Ovary (tissue), 9 donors: ENCODE results near the gene KCNH5. TPM values are rescaled to one million over a fixed set of nuclear protein-coding genes. Genes with fewer than 3 reads are reported as not detected.
"Not testable (repeated sequence)": the region's sequence is repeated elsewhere in the genome, so short reads cannot be mapped to it uniquely, and the experiment has no call there.

Experiments
- DNase-seq, 5 donors: peaks; one replicate each; pipeline ENCODE4 v3.0.0-alpha.2; 2019 to 2020
- H3K27ac ChIP-seq, 2 donors: fragments of 200-600 bp; one replicate each; pipeline versions ENCODE4 v1.5.1 to v1.8.0; 2019 to 2022
- H3K27me3 ChIP-seq: fragments of 200-600 bp; one replicate; pipeline ENCODE4 v1.8.0; 2022
- H3K36me3 ChIP-seq: fragments of 200-600 bp; sonication (generic); one replicate; pipeline ENCODE4 v1.5.1; 2019
- H3K4me1 ChIP-seq: one replicate; pipeline ENCODE4 v1.8.1; 2013; ENCODE audit warnings: mild to moderate bottlenecking, moderate library complexity; ENCODE audit not compliant: insufficient read depth
- H3K4me3 ChIP-seq: fragments of 200-600 bp; sonication (generic); one replicate; pipeline ENCODE4 v1.5.1; 2017
- H3K9me3 ChIP-seq, 2 donors: fragments of 200-600 bp in 1 of 2; sonication (generic) in 1 of 2; one replicate each; pipeline versions ENCODE4 v1.5.1 to v1.8.1; 2013 to 2019; ENCODE audit warnings: mild to moderate bottlenecking in 1 of 2, moderate library complexity in 1 of 2
- CTCF ChIP-seq, 3 donors: fragments of 450-650 bp in 2 of 3; fragments of 200-600 bp in 1 of 3; IDR thresholded peaks; one replicate each; pipeline versions ENCODE4 v1.5.1 to v1.8.0; 2016 to 2022; ENCODE audit warnings: antibody characterized with exemption in 3 of 3, mild to moderate bottlenecking in 1 of 3
- EP300 ChIP-seq: sonication (generic); formaldehyde crosslinking; IDR thresholded peaks from one replicate; pipeline ENCODE4 v1.6.1; 2017; ENCODE audit warnings: antibody characterized with exemption
- POLR2A ChIP-seq: fragments of 450-650 bp; IDR thresholded peaks from one replicate; pipeline ENCODE4 v1.6.1; 2017; ENCODE audit warnings: antibody characterized with exemption, mild to moderate bottlenecking, moderate library complexity
- WGBS, 3 donors: extraction: QIAGEN DNeasy Blood & Tissue Kit in 1 of 3; methylation state at CpG; one replicate each; pipeline versions ENCODE4 v1.1.5 to v1.1.7; 2013 to 2017; 5-methylcytosine and 5-hydroxymethylcytosine counted together
- intact Hi-C, 4 donors: fragments of 100-400 bp; cut with DNase I; formaldehyde crosslinking; loops; one replicate each; pipeline versions ENCODE4 v1.11.0 to v1.15.1; 2022 to 2023
- polyA plus RNA-seq, 2 donors: library from polyadenylated mRNA; stranded (reverse); fragments of 200-250 nt in 1 of 2; fragments of 350-450 nt in 1 of 2; fragmentation: Illumina TruSeq in 1 of 2; extraction: RNeasy Lipid Tissue Mini Kit (QIAGEN cat#74804) in 1 of 2; gene quantifications; one replicate each; pipeline ENCODE4 v1.2.3, GENCODE V29; 2013 to 2014
- total RNA-seq, 7 donors: library from RNA; depleted of rRNA in 2 of 7; stranded (reverse); fragments of >200 nt in 2 of 7; fragmentation: NEBNext Ultra II Directional in 3 of 7; extraction: Animal tissue kit (Norgen Biotek cat#: 25700) in 3 of 7; gene quantifications; one replicate each; pipeline versions ENCODE4 v1.1.0 to v1.2.4, GENCODE V29; 2016 to 2023
- donor health status: DM: no; HTN: no; CAD: no; lungs with moderate emphysema.
- donor health status: DM: no; HTN: no; CAD: no.
- donor health status: Bipolar disorder and iron deficiency.
- donor health status: DM: yes; HTN: yes; CAD: no.
- donor health status: DM: no; HTN: no; CAD: no.
- donor health status: DM: yes; HTN: yes; CAD: no.

The KCNH5 gene
- total and polyA plus RNA-seq, 9 donors = 0.05 TPM; not detected in 7

- H3K27ac ChIP-seq = no peak overlapping the region
- H3K27me3 ChIP-seq = no peaks in the 10 kb centered on the region
- H3K4me3 ChIP-seq = no peak overlapping the region
- H3K4me1 ChIP-seq = no peaks in the 10 kb centered on the region
- no peak for TF ChIP-seq EP300
- no peak for TF ChIP-seq CTCF (IDR thresholded peaks at IDR 0.05)
- no peak for TF ChIP-seq POLR2A
- WGBS, 3 donors = 81 to 86% (median 82%) methylated on average over 4 of the region's 4 CpGs
- intact Hi-C loops = no loop called here
- no peak for DNase-seq
- H3K36me3 ChIP-seq = no peaks in the 10 kb centered on the region
- no peaks in the 10 kb centered on the region for H3K9me3 ChIP-seq
These were observed 237.6 kb downstream of the KCNH5 start for GRCh38 chr14:62807636-62808035.

- TF ChIP-seq CTCF (IDR thresholded peaks at IDR 0.05) (no peak), EP300 (no peak), POLR2A (no peak)
- H3K9me3 ChIP-seq = no peaks in the 10 kb centered on the region
These were observed 244.7 kb downstream of the KCNH5 start for GRCh38 chr14:62800577-62800976.

GRCh38 chr14:62796431-62796830 lies 248.8 kb downstream of the KCNH5 start:
- no peaks in the 10 kb centered on the region for H3K27me3 ChIP-seq
- 91 to 95% (median 91%) methylated on average over 3 of the region's 3 CpGs for WGBS, 3 donors
- no peak overlapping the region for H3K4me3 ChIP-seq
- H3K9me3 ChIP-seq = no peaks in the 10 kb centered on the region
- no peaks in the 10 kb centered on the region for H3K4me1 ChIP-seq
- no peak for TF ChIP-seq CTCF (IDR thresholded peaks at IDR 0.05)
- TF ChIP-seq POLR2A = no peak
- no peak for TF ChIP-seq EP300
- H3K36me3 ChIP-seq = no peaks in the 10 kb centered on the region
- intact Hi-C loops = no loop called here
- no peak overlapping the region for H3K27ac ChIP-seq
- DNase-seq = no peak

More at GRCh38 chr14:62800577-62800976, 244.7 kb downstream of the KCNH5 start:
- Histone ChIP-seq H3K4me3 (no peak overlapping the region), H3K36me3 (no peaks in the 10 kb centered on the region), H3K27me3 (no peaks in the 10 kb centered on the region), H3K4me1 (no peaks in the 10 kb centered on the region), H3K27ac (no peak overlapping the region)
- intact Hi-C loops = no loop called here
- WGBS, 3 donors = 5 to 20% (median 7%) methylated on average over 3 of the region's 3 CpGs
- no peak for DNase-seq

- Histone ChIP-seq H3K4me1 (no peaks in the 10 kb centered on the region), H3K9me3 (no peaks in the 10 kb centered on the region), H3K27ac (no peak overlapping the region), H3K4me3 (no peak overlapping the region), H3K36me3 (no peaks in the 10 kb centered on the region), H3K27me3 (no peaks in the 10 kb centered on the region)
- intact Hi-C loops = no loop called here
- no peak for DNase-seq
- no peak for TF ChIP-seq CTCF (IDR thresholded peaks at IDR 0.05)
- no peak for TF ChIP-seq EP300
- no peak for TF ChIP-seq POLR2A
- 81 to 87% (median 86%) methylated on average over 5 of the region's 5 CpGs for WGBS, 3 donors
These were observed 252.7 kb downstream of the KCNH5 start for GRCh38 chr14:62792578-62792977.

GRCh38 chr14:62781328-62781727 lies 263.9 kb downstream of the KCNH5 start:
- H3K27ac ChIP-seq, H3K4me1 ChIP-seq, DNase-seq, H3K27me3 ChIP-seq, H3K36me3 ChIP-seq, H3K9me3 ChIP-seq, H3K4me3 ChIP-seq, intact Hi-C loops: not testable (repeated sequence)
- WGBS, 3 donors = 65 to 71% (median 66%) methylated on average over 15 of the region's 15 CpGs
